NK-92 (cell line): Measurements from ENCODE around the gene ARID1A.
"Not testable (repeated sequence)": the region's sequence is repeated elsewhere in the genome, so short reads cannot be mapped to it uniquely, and the experiment has no call there.

Experiments
- DNase-seq: peaks from one replicate; lab custom pipeline; 2025; ENCODE audit not compliant: unreplicated experiment; lab: John Stamatoyannopoulos, UW

Gene ARID1A

DNA sequence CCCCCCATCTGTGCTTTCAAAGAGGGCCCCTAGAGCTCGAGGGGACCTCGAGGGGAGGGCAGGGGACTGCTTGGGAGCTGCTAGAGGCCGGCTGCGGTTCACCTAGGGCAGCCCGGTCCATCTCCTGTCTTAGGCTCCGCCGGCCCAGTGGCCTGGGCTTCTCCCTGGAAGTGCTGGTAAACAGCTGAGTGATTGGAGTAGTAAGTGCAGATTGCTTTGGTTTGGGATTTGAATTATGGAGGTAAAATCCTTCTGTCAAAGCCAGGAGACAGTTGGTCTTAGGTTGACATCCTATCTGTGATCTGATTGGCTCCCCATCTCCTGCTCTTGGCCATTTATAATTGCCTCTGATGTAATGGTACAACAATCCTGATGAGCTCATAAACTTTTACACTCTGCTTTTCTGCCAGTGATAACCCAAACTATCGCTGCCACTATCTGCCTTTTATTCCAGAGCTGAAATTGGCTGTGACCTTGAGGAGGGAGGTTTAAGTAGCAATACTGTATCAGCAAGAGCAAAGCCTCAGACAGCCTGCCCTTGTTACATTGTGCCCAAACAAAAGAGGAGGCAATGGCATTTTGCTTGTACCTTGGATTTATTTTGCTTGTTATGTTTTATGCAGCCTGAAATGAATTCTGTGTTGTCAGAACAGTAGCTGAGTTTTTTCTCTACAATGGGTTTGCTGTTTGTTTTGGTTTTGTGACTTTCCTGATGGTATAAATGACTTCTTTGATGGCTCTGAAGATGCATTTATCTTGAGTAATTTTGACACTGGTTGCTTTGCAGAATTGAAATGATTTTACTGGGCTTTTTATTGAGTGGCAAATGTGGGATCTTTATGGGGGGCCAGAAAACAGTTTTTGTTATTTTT lies 2.4 kb downstream of the ARID1A start:
- DNase-seq: no peak

DNA sequence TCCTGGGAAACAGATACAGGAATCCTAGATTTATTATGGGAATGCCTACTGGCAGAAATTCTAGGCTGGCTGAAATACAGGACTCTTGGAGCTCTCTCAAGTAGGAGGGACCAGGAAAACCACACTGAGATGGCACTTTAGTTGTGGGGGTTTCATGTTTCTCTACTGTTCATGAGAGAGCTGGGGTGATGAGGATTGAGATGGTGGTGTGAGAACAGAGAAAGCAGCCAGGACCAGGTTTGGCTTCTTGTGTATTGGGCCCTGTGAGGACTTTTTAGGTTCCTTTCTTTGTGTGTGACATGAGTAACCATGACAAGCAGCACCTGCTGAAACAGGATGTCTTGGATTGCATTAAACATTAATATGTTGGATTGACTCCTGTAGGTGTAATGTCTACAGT lies 4.9 kb downstream of the ARID1A start:
- no peak for DNase-seq

DNA sequence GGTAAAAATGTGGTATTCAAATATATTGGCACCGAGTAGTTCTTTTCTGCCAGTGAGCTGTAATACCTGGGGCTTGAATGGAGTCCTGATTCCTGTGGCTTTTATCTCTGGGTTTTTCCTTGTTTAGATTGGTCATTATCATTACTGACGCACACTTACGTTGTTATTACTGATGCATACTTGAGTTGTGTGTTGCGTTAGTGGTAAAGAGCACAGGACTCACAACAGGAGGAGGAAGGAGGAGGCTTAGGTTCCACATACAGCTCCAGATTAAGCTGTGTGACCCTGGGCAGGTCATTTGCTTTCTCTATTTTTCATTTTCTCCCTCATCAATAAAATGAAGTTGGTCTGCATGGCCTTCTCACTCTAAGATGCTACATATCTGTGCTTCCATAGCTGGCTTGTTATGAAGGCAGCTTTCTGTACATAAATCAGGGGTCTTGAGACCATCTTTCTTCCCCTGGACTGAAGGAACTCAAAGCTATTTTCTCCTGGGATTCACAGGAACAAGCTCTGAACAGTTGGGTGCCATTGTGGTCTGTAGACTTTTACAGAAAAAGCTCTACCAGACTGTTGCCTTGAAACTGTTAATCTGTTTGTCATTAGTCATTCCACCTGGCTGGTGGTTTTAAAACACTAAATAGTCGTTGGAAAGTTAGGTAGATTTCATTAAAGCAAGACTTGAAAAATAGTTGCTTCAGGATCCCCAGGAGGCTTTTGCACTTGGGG lies 5.6 kb downstream of the ARID1A start:
- no peak for DNase-seq

DNA sequence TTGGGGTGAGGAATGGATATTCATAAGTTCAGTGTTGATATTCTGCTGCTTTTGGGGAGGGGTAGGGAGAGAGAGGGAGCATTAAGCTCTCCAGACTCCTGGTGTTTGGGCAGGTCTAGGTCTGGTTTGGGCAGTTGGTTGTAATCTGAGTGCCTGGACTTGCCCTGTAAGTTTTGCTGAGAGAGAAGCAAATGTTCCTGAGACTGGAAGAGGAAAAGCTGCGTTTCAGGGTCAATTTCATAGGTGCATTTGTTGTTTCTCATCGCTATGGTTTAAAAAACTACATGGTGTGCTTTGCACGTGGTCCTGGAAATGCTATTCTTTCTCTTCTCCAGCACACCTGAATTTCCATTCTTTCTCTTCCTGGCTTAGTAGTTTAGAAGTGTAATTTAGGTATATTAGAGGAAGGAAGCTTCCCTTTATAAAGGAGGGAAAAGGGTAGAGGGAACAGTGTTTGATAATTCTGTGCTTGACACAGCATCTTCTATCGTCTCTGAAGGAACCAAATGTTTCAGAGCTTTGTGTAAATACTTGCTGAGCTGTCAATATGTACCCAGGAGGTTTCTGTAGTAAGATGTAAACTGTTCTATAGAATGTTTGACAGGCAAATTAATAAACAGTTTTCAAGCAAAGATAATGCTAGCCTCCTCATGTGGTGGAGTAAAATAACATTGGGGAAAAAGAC lies 6.3 kb downstream of the ARID1A start:
- no peak for DNase-seq

DNA sequence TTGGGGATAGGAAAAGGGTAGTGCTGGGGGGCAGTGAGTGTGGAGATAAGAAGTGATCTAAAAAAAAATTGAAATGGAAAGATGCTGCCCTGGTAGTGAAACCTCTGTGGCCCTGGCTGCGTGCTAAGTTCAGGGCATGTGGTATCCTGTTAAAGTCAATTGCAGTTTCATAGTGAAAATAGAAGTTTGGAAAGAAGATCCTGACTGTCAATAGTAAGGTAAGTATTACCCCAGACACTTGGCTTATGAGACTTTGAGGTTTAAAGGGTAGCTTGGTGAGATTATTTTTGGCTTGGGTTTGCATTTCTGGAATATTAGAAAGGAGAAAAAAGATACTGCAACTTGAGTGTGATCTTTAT lies 6.8 kb downstream of the ARID1A start:
- DNase-seq: no peak

DNA sequence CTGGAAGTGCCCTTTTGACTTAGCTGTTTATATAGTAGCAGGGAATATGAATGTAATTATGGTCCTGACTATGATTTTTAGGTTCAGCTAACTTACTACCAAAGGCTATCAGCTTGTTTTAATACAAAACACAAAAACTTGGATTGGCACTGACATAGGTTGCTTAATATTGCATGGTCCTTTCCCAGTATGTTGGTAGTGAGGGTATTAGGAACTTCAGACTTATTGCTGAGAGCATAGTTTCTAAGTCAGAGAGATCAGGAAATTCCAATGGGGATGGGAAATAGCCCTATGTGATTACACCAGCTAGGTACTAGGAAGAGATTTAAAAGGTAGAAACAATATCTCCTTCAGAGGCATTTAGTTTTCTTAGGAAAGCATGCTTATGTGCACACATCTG lies 7.7 kb downstream of the ARID1A start:
- no peak for DNase-seq

DNA sequence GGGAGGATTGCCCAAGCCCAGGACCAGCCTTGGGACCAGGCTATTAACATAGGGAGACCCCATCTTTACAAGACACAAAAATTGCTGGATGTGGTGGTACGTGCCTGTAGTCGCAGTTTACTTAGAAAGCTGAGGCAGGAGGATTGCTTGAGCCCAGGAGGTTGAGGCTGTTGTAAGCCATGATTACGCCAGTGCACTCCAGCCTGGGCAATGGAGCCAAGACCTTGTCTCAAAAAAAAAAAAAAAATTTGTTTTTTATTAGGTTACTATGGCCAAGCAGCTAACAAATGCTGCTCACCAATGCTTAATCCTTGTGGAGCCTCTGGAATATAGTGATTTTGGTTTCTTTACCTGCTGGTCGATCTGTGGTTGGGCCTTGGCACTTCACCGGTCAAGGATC lies 8.8 kb downstream of the ARID1A start:
- DNase-seq: no peak

DNA sequence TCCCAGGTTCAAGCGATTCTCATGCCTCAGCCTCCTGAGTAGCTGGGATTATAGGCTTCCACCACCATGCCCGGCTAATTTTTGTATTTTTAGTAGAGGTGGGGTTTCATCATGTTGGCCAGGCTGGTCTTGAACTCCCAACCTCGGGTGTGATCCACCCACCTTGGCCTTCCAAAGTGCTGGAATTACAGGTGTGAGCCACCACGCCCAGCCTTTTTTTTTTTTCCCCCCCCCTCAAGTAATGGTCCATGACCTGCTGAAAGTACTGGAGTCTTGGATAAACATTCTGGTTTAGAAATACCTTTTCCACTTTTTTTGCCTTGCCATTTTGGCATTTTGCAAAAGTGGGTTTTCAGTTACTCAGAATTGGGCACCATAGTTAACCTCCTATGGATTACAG lies 9.4 kb downstream of the ARID1A start:
- not testable (repeated sequence) for DNase-seq

DNA sequence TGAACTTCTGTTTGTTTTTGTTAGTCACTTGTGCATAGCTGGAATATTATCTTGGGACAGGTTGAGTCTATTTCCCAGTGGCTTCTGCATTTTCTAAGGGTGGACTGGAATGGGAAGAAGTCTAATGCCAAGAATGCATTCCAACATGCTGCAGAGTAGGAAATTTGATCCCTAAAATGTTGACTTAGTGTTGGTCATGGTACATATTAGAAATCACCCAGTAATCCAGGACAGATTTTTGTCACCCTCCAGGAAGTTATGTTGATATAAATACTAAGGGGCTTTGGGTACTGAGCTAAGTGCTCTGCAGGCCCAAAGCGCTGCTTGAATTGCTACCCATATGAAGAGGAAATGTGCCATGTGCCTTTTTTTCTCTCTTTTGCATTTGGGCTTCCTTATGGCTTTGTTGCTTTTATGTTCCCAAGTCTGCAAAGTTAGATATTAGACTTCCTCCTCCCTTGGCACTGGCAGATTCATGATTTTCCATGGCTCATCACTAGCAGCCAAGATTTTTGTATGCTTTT lies 10.0 kb downstream of the ARID1A start:
- no peak for DNase-seq

DNA sequence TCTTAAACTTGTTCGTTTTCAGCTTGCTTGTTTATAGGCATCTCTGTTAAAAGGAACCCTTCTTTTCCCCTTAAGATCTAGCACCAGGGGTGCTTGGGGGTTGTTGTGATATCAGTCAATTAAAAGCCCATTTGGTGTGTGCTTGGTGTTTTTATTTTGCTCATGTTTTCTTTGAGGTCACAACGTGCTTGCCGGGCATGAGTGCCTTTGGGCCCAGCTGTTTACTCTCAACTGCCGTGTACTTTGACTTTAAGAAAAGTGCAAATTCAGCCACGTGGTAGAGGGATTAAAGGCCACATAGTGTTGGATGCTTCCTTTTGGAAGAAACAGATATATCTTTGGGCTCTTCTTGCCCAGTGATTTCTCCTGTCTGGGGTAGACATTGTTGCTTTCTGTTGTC lies 10.5 kb downstream of the ARID1A start:
- no peak for DNase-seq

DNA sequence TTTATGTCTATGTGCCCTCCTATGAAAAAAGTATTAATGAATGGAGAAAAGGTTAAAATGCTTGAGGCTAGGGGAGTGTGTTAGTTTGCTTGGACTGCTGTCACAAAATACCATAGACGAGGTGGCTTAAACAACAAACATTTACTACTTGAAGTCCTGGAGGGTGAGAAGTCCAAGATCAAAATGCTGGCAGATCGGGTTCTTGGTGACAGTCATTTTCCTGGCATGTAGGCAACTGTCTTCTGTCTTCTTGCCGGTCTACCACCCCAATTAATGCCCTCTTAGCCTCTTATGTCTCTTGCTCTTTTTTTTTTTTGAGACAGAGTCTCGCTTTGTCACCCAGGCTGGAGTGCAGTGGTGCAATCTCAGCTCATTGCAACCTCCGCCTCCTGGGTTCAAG lies 15.0 kb downstream of the ARID1A start:
- DNase-seq: no peak

DNA sequence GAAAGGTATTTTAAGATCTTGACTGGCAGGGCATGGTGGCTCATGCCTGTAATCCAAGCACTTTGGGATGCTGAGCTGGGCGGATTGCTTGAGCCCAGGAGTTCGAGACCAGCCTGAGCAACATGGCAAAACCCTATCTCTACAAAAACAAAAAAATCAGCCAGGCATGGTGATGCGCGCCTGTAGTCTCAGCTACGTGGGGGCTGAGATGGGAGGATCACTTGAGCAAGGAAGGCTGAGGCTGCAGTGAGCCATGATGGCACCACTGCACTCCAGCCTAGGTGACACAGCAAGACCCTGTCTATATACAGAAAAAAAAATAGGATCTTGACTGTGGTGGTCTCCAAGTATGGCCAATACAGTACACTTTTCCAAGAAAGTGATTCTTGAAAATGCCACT lies 16.0 kb downstream of the ARID1A start:
- no peak for DNase-seq

DNA sequence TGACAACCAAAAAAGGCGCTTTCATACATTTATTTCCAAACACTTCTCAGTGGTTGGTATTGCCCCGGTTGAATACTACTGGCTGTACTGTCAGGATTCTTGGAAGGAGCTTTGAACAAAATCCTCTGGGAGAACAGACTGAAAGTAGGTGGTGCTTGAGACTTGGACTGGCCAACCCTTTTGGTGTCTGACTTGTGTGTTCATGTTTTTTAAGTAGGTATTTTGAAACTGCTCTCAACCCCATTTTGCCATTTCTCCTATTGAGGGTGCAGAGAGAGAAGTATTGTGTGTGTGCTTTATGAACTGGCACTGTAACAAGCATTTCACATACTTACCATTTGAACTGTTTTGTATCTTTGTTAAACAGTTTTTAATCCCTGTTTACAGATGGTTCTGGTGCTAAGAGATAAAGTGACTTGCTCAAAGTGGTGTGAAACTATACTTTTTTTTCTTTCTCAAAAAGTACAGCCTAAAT lies 21.2 kb downstream of the ARID1A start:
- DNase-seq: no peak

DNA sequence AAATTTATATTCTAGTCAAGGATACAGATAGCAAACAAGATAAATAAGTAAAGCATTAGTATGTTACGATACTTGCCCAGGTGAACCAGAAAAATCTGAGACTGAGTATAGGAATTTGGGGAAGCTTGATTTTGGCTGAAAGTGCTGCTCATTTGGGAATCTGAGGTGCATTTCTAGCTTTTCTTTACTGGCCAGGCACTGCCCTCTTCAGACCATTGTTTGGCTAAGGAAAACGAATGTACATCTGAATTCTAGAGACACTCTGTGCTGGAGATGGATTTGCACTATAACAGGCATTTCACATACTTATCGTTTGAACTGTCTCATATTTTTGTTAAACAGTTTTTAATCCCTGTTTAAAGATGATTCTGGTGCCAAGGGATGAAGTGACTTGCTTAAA lies 23.4 kb downstream of the ARID1A start:
- no peak for DNase-seq

DNA sequence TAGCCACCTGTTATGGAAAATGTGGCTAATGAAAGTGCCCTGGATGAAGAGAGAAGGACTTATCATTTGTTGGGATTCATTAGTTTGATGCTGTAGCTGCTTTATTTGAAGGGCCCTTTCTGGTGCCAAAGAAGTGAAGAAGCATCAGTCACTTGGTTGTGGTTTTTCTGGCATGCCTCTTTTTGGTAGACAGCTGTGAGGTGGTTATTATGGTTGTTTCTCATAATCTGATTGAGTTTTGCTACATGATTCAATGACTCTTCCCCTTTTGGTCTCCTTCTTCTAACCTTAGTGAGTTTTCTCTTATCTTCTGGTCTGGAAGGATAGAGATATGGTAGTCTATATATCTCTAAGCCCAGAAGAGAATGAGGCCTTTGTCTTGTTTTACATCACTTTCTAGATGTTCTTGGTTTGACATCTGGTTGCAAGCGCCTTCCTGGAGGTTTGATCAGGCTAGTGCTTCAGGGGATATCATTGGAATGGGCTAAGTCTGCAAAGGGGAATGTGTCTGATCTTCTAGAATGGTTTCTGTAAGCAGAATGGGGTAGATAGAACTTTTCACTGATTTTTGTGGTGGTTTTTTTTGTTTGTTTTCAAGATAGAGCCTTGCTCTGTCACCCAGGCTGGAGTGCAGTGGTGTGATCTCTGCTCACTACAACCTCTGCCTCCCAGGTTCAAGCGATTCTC lies 26.0 kb downstream of the ARID1A start:
- DNase-seq: no peak

DNA sequence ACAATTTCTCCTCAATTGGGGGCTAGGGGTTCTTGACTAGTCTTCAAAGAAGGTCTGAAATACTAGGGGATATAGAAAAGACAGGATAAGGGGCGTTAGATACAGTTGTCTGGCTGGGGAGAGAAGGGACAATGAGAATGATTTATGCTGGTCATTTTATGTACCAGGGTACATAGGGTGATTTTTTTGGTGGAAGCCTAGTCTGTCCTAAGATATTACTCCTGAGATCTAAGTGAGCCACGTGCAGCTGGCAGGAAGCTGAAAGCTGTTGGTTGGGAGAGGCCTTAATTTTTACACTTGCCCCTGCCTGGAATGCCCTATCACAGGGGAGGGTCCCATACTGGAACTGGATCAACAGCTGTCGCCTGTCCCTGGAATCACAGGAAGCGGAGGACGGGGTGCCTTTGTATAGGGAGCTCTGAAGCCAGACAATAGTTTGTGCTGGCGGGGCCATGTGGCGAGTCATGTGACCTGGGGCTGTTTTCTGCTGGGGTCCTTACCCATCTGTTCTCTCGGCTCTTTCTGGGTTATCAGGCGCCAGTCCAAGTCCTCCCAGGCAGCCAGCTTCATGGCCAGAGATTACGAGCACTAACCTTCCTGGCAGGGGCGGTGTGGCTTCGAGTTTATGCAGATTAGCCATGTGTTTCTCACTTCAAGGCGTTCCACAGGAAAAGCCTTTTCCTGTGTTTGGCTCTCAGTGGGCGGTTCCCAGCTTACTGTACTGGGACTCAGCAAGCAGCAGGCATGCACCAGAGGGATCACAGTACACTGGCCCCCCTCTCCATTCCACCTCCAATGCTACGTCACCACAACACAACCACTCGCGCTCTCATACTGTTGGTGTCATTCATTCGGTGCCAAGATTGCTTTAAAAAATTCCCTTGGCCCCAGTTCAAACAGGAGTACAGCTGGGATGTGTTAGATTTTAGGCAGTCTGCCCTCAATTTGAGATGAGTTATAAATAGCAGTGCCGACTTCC lies 27.5 kb downstream of the ARID1A start:
- DNase-seq: no peak

DNA sequence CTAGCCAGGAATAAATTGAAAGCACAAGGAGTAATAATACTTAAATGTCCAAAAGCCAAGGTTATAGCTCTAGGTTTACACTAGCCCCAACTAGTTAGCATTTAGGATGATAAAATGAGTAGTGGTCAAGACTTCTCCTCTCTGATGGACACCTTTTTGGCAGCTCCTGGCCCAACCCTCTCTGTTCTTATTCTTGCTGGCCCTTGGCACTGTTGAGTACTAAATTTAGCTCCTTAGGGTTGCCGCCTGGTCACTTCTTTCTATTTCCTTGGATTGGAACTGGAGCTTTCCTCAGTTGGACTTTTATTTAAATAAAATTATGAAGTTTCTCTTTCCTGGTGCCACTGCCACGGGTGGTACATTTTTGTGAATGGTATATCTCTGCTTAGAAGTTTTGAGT lies 28.3 kb downstream of the ARID1A start:
- no peak for DNase-seq

DNA sequence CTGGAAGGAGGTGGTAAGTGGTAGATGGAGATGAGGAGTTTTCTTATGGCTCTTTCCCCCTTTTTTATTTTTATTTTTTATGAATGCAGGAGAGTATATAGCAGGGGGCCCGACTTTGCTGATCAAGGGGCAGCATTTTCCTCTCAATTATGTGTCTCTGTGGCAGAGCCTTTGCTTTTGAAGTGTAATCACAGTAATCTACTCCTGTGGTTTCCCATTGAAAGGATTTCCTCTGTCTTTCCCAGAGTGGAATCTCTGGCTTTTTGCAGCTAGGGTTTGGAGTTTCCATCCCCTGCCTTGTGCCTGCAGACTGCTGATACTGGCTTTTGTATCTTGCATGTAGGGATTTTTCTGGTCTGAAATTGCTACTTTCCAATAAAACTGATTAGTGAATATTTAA lies 29.1 kb downstream of the ARID1A start:
- DNase-seq: no peak

DNA sequence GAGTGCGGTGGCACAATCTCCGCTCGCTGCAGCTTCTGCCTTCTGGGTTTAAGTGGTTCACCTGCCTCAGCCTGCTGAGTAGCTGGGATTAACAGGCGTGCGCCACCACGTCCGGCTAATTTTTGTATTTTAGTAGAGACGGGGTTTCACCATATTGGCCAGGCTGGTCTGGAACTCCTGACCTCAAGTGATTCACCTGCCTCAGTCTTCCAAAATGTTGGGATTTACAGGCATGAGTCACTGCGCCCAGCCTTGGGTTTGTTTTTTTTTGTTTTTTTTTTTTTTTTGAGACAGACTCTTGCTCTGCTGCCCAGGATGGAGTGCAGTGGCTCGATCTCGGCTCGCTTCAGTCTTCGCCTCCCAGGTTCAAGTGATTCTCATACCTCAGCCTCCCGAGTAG lies 30.1 kb downstream of the ARID1A start:
- DNase-seq: not testable (repeated sequence)

DNA sequence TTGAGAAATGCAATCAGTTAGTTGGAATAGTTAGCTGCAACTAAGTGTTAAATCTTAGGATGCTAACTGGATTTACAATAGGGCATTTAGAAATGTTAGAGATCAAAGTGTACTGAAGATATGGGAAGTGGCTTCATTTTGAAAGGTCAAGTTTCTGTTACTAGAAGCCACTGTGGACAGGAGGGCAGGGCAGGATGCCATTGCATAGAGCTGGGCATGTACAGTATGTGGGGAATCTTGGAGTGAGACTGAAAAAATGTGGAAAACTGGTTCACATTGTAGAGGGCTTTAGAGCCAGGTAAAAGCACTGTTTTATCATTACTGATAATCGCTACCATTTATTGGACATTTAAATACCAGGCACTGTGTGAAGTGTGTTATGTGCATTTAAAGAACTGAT lies 31.0 kb downstream of the ARID1A start:
- DNase-seq: no peak
